Inflammatory macrophage treated with lipopolysaccharide for 4 hours (primary cell): ENCODE data around the gene NRP2.

ENCODE experiments used
- DNase-seq: peaks from one replicate; pipeline ENCODE4 v3.0.0-alpha.2; 2020

Gene NRP2

DNA sequence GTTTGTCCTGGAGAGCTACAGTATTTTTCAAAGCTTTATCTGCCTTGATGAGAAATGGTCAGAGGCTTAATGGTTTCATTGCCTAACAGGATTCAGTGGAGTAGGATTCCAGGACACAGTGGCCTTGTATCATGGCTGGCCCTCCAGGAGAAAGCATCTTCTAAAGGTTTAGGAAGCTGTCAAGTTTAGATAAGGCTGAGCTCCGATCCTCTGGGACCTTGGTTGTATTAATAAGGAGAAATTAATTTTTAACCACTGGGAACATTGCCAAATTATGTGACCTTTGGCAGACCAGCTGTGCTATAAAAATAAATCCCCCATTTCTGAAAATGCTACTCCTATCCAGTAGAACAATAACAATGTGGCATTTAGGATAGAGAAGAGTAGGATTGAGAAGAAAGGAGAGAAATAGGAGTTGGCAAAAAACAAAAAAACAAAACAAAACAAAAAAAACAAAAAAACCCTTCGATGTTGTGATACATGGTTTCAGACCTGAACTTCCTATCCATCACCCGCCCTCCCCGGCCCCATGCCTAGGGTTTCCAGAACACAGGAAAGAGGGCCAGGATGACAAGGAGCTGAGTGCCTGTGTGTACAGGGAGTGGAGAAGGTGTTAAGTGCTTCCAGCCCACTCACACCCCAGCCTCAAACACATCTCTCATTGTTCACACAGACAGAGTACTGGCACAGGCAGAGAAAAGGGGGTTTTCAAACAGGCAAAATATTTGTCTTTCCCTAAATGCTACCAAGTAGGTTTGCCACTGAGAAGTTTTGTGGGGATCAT, 6.3 kb downstream of the NRP2 start:
- no peak for DNase-seq

DNA sequence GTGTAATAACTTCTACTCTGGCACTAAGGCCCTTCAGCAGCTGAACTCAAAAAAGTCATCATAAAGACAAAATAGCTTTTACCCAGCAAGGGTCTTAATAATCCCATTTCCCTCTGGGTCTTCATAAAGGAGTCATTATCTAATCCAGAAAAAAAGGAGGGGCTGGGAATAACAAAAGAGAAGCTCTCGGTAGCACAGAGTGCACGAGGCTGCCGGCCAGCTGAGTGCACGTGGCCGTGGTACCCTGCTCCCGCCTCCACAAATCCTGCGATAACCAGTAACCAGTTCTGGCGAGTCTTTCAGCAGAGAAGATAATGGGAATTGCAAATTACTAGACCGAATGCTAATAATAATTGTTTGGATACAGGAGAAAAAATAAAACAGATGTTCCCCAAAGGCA, 7.5 kb downstream of the NRP2 start:
- no peak for DNase-seq

DNA sequence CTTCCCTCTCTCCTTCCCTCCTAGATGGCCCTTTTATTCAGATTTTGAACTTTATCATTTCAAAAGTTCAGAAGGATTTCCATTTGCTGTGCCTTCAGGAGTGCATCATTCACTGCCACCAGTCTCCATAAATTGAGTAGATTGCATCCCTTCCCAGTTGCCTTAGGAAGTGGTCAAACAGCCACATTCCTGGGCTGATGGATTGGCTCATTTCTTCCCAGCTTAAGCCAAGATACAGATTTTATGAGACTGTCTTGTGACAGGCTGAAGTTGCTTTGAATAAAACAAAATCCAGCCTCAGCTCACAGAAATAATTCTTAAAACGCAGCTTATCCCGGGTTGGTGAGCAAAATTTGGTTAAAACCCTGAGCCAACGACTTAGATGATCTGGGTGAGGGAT, 9.8 kb downstream of the NRP2 start:
- DNase-seq = no peak

DNA sequence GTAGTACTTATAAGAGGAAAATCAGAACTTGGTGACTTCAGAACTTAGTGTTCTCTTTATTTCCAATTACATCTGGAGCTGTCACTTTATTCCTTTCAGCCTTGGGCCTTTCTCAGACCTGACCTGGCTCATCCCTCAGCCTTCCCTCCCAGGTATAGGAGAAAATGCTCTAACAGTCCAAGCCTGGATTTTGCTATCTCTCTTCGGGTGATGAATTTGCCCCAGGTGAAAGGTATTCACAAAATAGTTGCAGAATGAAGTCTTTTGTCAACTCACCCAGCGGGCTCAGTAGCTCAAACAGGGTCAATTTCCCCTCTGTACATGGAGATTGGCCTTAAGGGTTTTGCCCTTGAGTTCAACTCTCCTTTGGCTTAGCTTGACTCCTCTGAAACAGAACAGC, 12.0 kb downstream of the NRP2 start:
- no peak for DNase-seq

DNA sequence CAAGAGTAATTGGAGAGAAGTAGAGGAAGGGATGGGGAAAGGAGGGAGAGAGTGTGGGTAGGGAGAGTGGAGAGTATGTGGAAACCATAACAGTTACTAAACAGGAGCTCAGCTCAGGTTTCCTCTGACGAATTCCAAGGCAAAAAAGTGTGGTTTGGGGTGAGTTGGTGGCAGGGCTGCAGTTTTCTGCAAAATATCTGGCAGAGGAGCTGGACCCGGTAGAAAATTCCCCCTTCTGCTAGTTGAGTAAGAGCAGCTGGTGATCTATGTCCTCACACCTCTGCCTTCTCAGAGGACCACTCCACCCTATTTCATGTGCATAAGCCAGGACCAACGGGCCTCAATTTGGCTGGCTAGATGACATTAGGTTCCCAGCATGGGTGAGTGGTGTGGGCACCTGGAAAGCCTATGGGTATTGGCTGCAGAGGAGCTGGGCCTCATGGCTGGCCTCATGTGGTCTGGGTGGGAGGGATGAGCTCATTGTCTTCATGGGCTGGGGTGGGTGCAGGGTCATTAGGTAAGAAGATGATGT, 13.2 kb downstream of the NRP2 start:
- DNase-seq = peak; percentile 88

DNA sequence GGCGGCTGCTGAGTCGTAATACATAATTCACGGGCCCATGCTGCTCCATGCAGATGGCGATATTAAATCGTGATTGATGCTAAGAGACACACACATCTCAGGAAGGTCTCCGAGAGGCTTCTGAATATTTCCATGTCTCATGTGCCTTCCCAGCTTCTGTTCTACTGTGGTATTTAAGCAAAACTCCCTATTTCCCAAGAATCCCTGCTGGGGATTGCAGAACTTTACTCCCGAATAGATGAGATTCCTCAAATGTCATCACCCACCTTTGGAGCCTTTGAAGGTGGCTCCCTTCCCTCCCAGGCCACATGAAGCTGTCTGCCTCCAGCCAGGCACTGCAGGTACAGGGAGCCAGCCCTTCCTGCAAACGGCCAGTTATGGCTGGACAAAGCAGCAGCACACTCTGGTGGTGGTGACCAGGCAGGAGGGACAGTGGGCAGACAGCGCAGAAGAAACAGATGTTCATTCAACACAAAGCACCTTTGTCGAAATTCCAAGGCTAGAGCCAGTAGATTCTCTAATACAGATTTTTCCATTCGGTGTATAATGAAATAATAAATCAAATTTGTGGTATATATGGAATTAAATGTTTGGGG, 14.1 kb downstream of the NRP2 start:
- no peak for DNase-seq

DNA sequence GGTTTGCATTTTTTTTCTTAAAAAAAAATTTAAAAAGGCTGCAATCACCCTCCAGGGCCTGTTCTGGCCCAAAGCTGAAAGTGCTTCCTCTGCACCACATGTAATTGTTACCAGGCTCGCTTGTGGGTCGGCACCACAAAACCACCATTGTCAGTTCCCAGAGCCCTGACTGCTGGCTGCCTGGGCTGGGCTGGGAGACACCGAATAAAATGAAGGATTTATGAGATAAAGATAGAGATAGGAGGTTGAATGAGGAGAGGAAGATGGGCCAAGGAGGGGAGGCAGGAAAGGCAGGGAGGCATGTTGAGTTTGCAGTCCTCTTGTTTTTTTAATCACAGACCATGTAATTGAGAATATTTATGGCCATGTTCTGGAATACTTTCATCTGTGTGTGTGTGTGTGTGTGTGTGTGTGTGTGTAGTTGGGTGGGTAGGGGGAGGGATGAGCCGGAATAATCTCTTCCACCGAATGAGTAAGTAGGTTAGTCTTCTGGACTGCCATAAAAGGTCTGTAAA, 14.7 kb downstream of the NRP2 start:
- DNase-seq = no peak

DNA sequence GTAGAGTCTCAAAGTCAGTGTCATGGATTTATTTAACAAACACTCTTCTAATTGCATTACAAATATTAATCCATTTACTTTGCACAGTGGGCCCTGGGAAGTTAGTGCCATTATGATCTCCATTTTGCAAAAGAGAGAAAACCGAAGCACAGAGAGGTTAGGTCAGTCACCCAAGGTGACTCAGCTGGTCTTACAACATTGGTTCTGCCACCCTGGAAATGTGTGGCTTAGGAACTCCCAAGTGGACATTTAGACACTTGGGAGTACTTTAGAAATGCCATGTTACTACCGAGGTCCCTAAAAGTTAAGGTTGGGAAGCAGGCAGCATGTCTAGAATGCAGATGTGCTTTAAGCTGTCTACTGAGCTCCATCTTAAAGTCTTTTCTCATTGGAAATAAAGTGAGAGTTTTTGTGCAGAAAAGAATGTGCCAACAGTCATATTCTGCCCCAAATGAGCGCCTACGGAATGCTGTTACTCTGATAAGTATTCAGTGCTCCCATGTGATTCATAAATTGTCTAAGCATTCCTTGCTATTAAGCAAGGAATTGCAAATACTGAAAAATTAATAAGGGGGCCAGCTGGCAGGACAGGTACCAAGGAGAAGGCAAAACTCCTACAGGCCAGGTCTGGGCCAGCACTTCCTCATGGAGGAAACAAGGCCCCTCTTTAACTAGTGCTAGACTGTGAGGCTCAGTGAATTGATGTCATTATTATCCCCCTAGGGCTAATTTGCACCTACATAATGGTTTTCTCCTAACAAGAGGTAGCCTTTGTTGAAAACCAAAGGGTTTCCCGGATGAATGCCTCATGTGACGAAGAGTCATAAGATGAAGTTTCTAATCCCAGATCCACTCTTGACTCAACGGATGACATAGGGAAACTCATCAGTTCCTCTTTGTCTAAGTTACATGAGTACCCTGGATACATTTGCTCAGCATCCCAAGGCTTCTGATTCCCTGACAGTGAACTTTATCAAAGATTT, 16.3 kb downstream of the NRP2 start:
- peak; percentile 97 for DNase-seq

DNA sequence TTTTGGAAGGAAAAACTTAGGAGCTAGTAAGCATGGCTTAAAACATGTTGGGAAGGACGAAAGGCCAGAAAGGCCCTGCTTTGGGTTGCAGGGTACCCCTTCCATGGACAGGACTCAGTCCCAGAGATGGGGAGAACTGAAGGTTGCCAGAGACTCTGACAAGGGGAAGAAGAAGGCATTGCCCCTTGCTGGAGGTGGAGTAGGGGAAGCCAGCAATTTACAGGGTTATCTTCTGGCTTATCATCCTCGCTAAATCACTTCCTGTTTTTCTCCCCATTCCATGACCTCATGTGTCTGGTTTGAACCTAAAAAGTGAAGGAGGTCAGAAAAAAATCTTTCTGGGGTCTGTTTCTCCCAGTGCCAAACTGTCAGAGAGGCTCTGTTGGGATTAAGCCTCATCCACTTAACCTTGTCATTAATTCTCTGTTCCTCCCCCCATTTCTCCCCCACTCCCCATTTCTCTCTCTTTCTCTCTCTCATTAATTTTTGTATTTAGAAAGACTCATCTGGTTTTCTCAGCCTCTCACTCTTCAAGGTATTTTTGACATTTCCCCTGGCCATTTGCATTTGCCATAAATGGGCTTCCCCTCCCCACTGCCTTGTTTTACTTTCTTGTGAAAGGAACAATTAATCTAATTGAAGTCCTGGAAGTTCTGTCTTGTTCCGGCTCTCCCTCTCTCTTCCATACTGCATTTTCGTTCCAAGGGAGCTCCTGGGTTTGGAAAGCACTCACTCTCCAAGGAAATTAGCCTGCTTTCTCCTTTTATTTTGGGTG, 17.4 kb downstream of the NRP2 start:
- DNase-seq = peak; percentile 78

DNA sequence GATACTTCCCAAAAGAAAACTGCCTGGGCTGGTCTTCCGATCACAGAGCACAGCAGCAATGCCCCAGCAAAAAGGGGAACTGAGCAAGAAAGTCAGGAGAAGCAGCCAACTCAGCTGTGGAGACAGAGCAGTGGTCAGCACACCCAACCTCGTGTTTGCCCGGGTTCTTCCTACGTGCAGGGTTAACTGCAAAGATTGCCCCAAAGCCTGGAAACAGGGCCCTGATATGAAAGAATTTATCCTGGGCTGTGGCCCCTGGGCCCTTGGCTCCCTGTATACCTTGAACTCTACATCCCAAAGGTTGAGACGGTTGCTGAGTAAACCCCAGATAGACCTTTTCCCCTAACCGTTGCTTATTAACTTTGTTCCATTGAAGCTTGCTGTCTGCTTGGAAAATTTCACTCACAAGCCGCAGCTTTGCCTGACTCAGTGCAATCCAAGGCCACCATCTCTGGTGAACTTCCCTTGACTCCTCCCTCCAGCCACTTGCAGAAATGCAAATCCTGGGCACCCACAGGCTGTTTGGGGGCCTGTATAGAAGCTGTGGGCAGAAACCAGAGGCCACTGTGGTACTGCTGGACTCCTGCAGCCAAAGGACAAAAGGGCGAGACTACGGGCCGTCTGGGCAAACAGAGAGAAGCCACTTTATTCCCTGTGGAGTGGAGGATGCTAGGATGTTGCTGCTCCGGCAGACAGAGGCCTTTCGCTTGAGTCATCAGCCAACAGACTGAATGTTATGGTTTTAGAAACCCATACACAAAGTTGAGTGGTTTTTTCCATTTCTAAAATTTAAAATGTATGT, 18.2 kb downstream of the NRP2 start:
- peak; percentile 92 for DNase-seq

DNA sequence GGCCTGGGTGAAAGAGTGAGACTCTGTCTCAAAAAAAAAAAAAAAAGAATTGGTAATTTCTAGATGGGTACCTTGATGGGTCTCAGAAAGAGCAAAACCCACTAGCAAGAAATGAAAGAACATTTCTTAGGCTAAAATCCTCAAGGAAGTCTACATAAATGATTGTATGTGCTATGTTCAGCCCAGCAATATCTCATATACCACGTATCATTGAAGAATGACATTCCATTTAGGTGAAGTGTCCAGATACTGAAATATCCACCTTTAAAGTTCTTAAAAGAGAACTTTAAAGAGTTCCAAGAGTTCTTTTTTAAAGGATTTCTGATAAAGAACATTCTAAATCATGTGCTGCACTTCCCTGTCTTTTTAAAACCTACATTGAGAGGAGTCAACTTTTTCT, 19.2 kb downstream of the NRP2 start:
- DNase-seq = no peak

DNA sequence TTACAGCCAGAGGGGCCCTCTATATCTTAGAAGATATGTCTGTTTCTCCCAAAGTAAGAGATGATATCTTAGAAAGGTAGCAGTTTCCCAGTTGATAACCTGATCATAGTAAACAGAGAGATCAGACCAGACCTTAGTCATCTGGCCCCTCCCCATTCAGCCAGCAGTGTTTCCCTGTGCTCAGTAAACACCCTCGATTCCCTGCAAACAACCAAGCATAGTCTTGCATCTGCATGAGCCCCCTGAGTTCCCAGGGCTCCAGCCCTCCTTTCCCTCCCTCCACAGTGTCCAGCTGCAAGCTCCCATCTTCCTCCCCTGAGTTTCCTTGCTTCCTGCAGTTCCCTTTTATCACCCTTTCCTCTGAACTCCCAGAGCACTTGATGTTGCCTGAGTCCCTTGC, 20.3 kb downstream of the NRP2 start:
- DNase-seq = no peak

DNA sequence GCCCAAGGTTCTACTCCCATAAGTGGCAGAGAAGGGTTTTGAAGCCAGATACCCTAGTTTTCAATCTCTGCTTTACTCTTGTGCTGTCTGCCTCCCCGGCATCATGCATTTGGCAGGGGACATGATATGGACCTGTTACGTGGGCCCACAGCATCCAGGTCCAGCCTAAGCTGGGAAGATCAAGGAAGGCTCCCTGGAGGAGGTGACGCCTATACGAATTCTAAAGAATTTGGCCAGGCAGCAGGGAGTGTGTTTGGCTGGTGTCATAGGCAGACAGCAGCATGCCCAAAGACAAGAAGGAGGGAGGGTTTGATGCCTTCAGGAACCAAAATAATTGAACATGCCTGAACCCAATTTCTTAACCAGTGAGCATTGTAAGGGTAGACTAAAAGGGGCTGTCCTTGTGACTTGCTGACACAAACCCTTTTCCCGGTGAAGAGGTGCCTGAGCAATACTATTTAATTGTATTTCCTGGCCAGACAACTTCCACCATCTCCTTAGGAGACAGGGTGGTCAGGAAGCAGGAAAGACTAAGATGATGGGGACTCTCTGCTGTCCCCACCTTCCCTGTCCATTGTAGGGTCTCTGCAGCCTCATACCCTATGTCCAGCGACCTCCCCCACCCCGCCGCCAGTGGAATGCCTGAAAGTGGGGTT, 21.3 kb downstream of the NRP2 start:
- DNase-seq = no peak

DNA sequence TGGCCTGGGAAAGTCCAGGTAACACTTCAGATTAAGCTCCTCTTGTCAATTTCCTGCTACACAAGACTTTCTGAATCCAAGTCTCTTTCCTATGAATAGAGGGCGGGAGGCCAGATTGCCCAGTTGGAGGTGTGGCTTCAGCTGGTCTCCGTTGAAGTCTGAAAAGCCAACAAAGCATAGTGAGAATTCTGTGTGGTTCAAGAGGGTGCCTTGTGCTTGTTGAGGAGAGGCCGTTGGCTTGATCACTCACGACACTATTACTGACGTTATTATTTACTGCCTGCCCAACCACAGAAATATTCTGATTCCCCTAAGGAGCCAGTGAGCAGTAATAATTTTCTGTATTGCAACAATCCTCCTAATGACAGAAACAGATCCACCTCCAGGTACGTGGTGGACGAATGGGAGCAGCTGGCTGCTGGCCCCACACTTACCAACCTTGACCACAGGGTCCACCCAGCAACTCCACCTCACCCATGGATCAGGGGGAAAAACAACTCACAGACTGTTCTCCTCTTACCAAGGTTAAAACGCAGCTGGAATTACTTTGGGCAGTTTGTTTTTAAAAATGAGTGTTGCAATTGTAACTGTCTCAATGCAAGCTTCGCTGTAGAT, 21.9 kb downstream of the NRP2 start:
- no peak for DNase-seq

DNA sequence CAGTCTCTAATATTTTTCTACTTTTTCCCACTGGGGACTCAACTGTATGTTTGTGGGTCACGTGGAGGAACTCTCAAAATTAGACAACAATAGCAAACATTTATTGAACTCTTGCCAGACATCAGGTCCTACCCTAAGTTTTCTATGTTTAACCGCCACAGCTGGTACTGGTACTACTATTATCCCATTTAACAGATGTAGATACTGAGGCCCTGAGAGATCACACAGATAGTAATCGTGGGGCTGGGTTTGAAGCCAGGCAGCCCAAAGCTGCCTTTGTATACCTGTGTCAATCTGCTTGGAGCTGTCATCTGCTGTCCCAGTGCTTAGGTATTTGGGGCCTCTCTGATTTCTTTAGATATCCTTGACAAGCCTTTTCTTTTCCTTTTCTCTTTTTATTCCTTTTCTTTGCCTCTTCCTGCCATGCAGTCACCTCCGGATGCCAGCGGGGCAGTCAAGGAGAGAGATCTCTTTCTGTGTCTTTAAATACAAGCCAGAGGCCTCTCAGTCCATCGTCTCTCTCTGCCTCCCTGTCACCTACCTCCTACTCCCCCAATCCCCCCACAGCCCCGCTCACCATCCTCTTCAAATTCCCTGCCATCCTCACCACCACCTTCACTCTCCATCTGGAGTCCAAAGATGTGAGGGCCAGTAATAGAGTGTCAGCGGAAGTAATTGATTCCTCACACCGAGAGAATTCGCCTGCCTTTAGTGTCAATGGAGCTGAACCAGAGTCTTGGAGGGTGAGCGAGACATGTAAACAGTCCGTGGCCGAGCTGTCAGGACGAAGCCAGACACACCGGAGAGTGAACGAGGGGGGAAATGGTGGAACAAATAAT, 23.4 kb downstream of the NRP2 start:
- no peak for DNase-seq

DNA sequence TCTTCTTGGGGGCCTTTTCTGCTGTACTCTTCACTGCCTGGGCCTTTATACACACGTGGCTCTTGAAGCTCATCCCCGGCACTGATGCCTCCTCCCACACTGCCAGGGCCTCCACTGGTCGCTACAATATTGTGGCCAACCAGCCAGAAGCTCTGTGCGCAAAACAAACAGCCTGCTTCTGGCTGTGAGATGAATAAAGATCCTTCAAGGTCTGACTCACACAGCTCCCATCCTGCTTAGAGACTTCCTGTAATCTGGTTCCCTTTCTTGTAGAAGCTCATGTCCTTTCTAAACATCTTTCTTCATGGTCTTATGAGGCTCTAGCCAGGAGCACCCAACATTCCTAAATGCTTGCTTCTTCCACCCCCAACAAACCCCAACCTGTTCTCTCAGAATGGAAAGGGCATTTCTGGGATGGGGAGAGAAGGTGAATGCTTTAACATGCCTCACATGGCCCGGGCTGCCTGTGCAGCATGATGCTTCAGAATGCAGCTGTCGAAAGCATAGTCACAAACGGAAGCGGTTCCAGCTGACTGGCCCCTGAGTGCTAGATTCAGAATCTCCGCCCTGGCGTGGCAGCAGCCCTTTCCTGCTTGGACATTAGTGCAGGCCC, 24.6 kb downstream of the NRP2 start:
- peak; percentile 96 for DNase-seq

DNA sequence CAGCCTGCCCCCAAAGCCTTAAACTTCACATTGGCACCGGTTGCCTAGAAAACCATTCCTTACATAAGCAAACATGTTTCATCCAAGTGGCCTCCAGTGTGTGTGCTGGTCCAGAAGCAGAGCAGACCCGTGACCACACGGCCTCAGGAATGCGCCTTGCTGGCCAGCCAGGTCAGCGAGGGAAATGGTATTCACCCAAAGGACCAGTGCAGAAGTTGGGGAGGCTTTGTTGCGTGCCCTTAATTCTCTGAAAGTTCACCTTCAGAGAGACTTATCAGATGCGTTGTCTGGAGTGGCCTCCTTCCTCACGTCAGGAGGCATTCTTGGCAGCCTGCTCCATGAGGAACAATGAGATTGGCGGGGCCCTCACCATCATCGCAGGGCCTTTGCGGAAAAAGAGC, 25.9 kb downstream of the NRP2 start:
- no peak for DNase-seq

DNA sequence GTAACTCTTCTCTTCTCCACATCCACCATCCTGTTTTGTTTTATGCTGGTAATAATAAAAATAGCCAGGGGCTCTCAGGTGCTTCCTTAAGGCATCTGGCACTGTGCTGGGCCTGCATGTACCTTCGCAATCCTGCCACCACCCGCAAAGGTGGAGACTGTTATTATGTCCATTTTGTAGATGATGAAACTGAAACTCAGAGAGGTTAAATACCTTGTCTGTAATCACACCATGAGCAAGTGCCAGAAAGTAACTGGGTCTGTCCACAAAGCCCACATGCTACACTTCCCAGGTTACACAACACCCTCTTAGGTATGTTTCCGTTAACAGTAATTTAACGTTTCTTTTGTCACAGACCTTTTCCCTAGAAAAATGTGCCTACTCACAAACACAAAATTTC, 27.0 kb downstream of the NRP2 start:
- DNase-seq = no peak

DNA sequence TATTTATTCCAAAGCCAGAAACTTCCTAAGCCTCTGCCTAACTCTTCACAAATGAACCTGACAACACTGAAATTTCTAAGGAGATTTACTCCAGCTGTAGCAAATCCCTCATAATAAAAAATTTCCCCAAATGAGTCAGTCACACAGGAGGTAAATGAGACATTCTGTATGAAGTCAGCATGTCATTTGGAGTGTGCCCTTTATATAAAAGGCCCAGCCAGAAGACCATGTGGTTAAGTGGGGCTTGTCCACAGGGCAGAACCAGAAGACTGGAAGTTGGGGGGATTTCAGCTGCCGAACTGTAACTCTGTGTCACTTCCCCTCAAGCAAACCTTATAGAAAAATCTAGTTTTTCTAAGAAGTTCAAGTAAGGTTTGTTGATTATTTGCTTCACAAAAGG, 30.2 kb downstream of the NRP2 start:
- DNase-seq = peak; percentile 94
